Osteoblast (primary cell): ENCODE measurements around the gene ADAM12. TPM values are rescaled to one million over a fixed set of nuclear protein-coding genes. Genes with fewer than 3 reads are reported as not detected.

Experiments used
- DNase-seq: peaks from one replicate; pipeline ENCODE4 v3.0.0; 2011; ENCODE audit warnings: low spot score, mixed read lengths; ENCODE audit not compliant: insufficient read length; ENCODE audit errors: missing footprints
- H2AFZ ChIP-seq: 2 replicates; pipeline ENCODE4 v1.6.0; 2011; ENCODE audit warnings: mild to moderate bottlenecking, low read length
- H3K27ac ChIP-seq: 2 replicates; pipeline ENCODE4 v1.5.1; 2011; ENCODE audit warnings: mild to moderate bottlenecking, low read depth, low read length, moderate library complexity
- H3K27me3 ChIP-seq: 2 replicates; pipeline ENCODE4 v1.6.0; 2012; ENCODE audit warnings: mild to moderate bottlenecking, control low read depth, inconsistent platforms, low read length, moderate library complexity; ENCODE audit not compliant: insufficient read depth
- H3K36me3 ChIP-seq: 2 replicates; pipeline ENCODE4 v1.5.1; 2011; ENCODE audit warnings: mild to moderate bottlenecking, low read length, control low read depth, moderate library complexity; ENCODE audit not compliant: insufficient read depth
- H3K4me1 ChIP-seq: 2 replicates; pipeline ENCODE4 v1.5.1; 2011; ENCODE audit warnings: mild to moderate bottlenecking, low read length, control low read depth, moderate library complexity; ENCODE audit not compliant: insufficient read depth
- H3K4me2 ChIP-seq: 2 replicates; pipeline ENCODE4 v1.6.0; 2011; ENCODE audit warnings: mild to moderate bottlenecking, low read length; ENCODE audit not compliant: insufficient read depth
- H3K4me3 ChIP-seq: fragments of 200-600 bp; sonication (generic); 3 replicates; pipeline ENCODE4 v1.5.1; 2012; ENCODE audit warnings: mild to moderate bottlenecking, low read length, inconsistent platforms; ENCODE audit not compliant: insufficient read depth
- H3K79me2 ChIP-seq: 2 replicates; pipeline ENCODE4 v1.6.0; 2012; ENCODE audit warnings: mild to moderate bottlenecking, low read length, control low read depth, inconsistent platforms; ENCODE audit not compliant: insufficient read depth
- H3K9me3 ChIP-seq: 2 replicates; pipeline ENCODE4 v1.5.1; 2011; ENCODE audit warnings: low read depth, low read length, control low read depth
- H4K20me1 ChIP-seq: 2 replicates; pipeline ENCODE4 v1.6.0; 2012; ENCODE audit warnings: mild to moderate bottlenecking, low read length, control low read depth; ENCODE audit not compliant: insufficient read depth
- CTCF ChIP-seq: IDR thresholded peaks from 2 replicates; pipeline ENCODE4 v1.5.1; 2011; ENCODE audit warnings: mild to moderate bottlenecking, low read depth, low read length, moderate library complexity; ENCODE audit errors: extremely low read depth
- total RNA-seq: library from RNA; depleted of rRNA; stranded (reverse); fragments of >200 nt; gene quantifications from 2 replicates; pipeline ENCODE4 v1.2.3, GENCODE V29; 2012

The ADAM12 gene
- total RNA-seq, 1 donor, result 345 TPM

- H3K9me3 ChIP-seq, result no peaks in the 10 kb centered on the region
- peaks cover 8% of the 10 kb centered on the region for H3K4me1 ChIP-seq
- no peak overlapping the region for H3K27ac ChIP-seq
- no peak overlapping the region for H3K4me2 ChIP-seq
- no peaks in the 10 kb centered on the region for H4K20me1 ChIP-seq
- H3K27me3 ChIP-seq, result no peaks in the 10 kb centered on the region
- no peak overlapping the region for H2AFZ ChIP-seq
- no peak for TF ChIP-seq CTCF
- H3K4me3 ChIP-seq, result no peak overlapping the region
- peaks cover 44% of the 10 kb centered on the region for H3K36me3 ChIP-seq
- DNase-seq, result no peak
- H3K79me2 ChIP-seq, result no peaks in the 10 kb centered on the region
Measured at GRCh38 chr10:126117196-126117595, 271.1 kb downstream of the ADAM12 start.

GRCh38 chr10:126115886-126116285, 272.4 kb downstream of the ADAM12 start:
- H3K36me3 ChIP-seq, result peaks cover 39% of the 10 kb centered on the region
- TF ChIP-seq CTCF, result no peak
- DNase-seq, result no peak
- H3K9me3 ChIP-seq, result no peaks in the 10 kb centered on the region
- no peak overlapping the region for H2AFZ ChIP-seq
- H3K4me3 ChIP-seq, result no peak overlapping the region
- H3K4me2 ChIP-seq, result no peak overlapping the region
- no peak overlapping the region for H3K27ac ChIP-seq
- no peaks in the 10 kb centered on the region for H3K79me2 ChIP-seq
- H3K4me1 ChIP-seq, result peaks cover 18% of the 10 kb centered on the region
- no peaks in the 10 kb centered on the region for H3K27me3 ChIP-seq
- H4K20me1 ChIP-seq, result no peaks in the 10 kb centered on the region

GRCh38 chr10:126114884-126115555, 273.3 kb downstream of the ADAM12 start:
- TF ChIP-seq CTCF, result no peak
- H3K9me3 ChIP-seq, result no peaks in the 10 kb centered on the region
- no peaks in the 10 kb centered on the region for H3K79me2 ChIP-seq
- DNase-seq, result no peak
- H2AFZ ChIP-seq, result no peak overlapping the region
- no peaks in the 10 kb centered on the region for H4K20me1 ChIP-seq
- no peak overlapping the region for H3K27ac ChIP-seq
- H3K27me3 ChIP-seq, result no peaks in the 10 kb centered on the region
- H3K4me2 ChIP-seq, result no peak overlapping the region
- peaks cover 39% of the 10 kb centered on the region for H3K36me3 ChIP-seq
- peaks cover 23% of the 10 kb centered on the region for H3K4me1 ChIP-seq
- no peak overlapping the region for H3K4me3 ChIP-seq

- H3K36me3 ChIP-seq, result peaks cover 46% of the 10 kb centered on the region
- no peak for TF ChIP-seq CTCF
- H3K27me3 ChIP-seq, result no peaks in the 10 kb centered on the region
- H3K79me2 ChIP-seq, result no peaks in the 10 kb centered on the region
- H2AFZ ChIP-seq, result no peak overlapping the region
- peak overlapping the region; percentile 62 for H3K27ac ChIP-seq
- H3K4me2 ChIP-seq, result no peak overlapping the region
- no peak overlapping the region for H3K4me3 ChIP-seq
- peaks cover 22% of the 10 kb centered on the region for H3K4me1 ChIP-seq
- no peak for DNase-seq
- no peaks in the 10 kb centered on the region for H3K9me3 ChIP-seq
- no peaks in the 10 kb centered on the region for H4K20me1 ChIP-seq
Measured at GRCh38 chr10:126111516-126111915, 276.8 kb downstream of the ADAM12 start.
